GM12801 (cell line): ENCODE data around the gene COL5A1.

Experiments used
- CTCF ChIP-seq: IDR thresholded peaks from one replicate; pipeline ENCODE4 v1.5.1; 2011; ENCODE audit warnings: control low read depth; ENCODE audit not compliant: insufficient read length; ENCODE audit errors: extremely low read depth

Gene COL5A1

GRCh38 chr9:134835448-134835847 is 193.8 kb downstream of the COL5A1 start:
- no peak for TF ChIP-seq CTCF

GRCh38 chr9:134835987-134836386 is 194.4 kb downstream of the COL5A1 start:
- no peak for TF ChIP-seq CTCF

DNA sequence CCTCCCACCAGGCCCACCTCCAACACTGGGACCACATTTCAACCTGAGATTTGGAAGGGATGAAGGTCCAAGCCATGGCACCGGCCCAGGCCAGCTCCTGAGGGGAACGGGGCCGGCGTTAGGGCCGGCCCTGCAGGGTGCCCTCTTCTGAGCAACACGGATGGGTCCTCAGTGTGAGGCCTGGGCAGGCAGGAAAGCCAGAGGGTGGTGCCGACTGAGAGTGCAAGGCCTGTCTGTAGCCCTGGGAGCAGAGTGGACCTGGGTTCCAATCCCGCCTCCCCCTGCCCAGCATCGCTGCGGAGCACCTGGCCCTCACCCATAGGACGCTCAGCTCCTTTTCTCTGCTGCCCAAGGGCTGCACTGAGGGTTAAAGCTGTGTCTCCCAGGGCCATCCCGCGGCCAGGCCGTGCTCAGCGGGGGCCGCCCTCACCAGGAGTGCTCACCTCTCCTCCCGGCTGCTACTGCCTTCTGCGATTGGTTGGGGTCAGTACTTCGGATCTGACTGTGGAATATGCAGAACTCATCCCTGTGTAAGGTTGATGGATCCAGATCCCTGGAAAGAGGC is 194.9 kb downstream of the COL5A1 start:
- TF ChIP-seq CTCF = no peak

- TF ChIP-seq CTCF = no peak
Measured at GRCh38 chr9:134837529-134837928, 195.9 kb downstream of the COL5A1 start.

DNA sequence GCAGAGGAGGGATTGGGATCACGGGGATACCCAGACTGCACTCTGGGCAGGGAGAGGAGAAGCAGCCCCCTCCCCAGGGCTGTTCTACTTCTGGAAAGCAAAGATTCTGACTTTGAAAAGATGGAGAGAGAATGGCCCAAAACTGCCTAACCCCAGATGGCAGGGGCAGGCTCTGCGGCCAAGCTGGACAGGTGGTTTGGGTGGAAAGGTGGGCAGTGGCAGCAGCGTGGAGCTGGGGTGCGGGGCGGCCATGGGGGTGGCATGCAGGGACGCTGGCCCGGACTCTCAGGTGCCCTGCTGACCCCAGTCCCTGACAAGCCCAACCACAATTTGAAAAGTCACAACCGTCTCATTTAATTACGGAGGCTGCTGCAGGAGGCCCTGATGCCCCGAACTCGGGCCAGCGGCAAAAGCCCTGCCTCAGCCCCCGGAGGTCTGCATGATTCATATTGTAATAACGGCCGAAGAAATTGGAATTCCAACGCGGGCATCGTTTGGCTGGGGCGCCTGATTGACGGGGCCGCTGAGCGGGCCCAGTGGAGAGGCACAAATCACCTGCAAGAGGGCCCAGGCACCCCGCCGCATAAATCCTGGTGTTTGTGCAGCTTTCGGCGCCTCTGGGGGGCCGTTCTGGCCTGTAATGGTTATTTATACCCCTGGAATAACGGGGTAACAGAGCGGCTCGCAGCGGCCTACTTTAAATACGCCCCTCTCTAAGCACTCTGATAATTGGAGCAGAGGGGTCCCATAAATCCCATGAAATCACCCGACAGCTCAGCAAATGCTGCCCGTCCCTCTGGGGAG is 197.2 kb downstream of the COL5A1 start:
- no peak for TF ChIP-seq CTCF

DNA sequence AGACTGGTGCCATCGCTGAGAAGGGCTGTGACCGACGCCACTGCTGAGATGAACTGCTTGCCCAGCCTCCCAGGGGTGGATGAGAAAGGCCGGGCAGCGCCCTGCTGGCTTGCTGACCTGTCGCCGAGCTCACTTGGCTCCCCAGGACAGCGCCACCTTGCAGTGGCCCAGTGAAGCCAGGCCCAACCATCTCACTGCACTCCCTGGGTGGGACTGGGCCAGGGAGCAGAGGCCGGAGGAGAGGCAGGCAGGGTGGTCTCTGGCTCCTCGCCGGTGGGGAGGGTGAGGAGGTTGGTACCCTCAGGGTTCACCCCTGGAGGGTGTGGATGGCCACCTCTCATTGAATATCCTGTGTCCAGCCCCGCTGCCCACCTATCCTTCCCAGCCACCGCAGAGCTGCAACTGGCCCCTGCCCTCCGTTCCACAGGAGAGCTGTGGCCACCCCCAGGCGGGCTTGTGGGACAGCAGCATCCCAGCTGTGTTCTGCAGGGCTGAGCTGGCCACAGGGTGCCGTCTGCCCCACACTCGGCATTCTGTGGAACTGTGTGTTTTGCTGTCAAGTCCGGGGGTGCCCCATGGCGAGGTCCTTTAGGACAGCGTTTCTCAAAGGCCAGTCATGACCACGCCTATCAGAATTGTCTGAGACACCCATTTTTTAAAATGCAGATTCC is 198.0 kb downstream of the COL5A1 start:
- TF ChIP-seq CTCF = no peak

DNA sequence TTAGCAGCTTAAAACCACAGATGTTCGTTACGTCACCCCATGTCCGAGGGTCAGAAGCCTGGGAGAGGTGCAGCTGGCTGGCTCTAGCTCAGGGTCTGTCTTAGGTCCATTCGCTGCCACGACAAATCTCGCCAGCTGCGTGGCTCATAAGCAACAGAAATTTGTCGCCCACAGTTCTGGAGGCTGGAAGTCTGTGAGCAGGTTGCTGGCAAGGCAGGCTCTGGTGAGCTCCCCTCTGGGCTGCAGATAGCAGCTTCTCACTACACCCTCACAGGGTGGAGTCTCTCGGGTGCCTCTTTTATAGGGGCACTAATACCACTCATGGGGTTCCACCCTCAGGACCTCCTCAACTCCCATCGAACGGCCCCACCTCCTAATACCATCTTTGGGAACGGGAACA is 198.9 kb downstream of the COL5A1 start:
- no peak for TF ChIP-seq CTCF
